ENCODE data around the gene STXBP2. TPM values are rescaled to one million over a fixed set of nuclear protein-coding genes. Genes with fewer than 3 reads are reported as not detected.

The STXBP2 gene
- total and polyA plus RNA-seq, 2 experiments from 2014 or later = 1.8 to 2.0 TPM

- in situ Hi-C loops (cut with MboI) = no loop called here
- whole genome bisulfite sequencing, 2 experiments (ENCODE audit: low coverage in 1 of 2, low lambda C conversion rate in 2 of 2, missing lambda C conversion rate in 2 of 2) = 87 to 90% methylated on average over 8 to 12 of the region's 12 CpGs
- no peak for DNase-seq
Observed at GRCh38 chr19:7631577-7631976, 5.3 kb upstream of the STXBP2 start.

GRCh38 chr19:7632340-7633203 is 4.3 kb upstream of the STXBP2 start:
- 0 out of 2 replicates have a peak, but pooled peaks cover 3% of the 10 kb centered on the region for H3K27me3 ChIP-seq (replicated peaks; ENCODE audit: insufficient read depth)
- H3K4me2 ChIP-seq (ENCODE audit: unreplicated experiment) = no peak overlapping the region
- peaks cover 42% of the 10 kb centered on the region for H3K79me2 ChIP-seq (ENCODE audit: insufficient read depth)
- H4K20me1 ChIP-seq (ENCODE audit: insufficient read depth) = no peaks in the 10 kb centered on the region
- no peaks in the 10 kb centered on the region for H3F3A ChIP-seq (ENCODE audit: insufficient read depth)
- H3K9me3 ChIP-seq (ENCODE audit: low read depth) = no peaks in the 10 kb centered on the region
- H3K9me2 ChIP-seq (ENCODE audit: insufficient read depth) = no peaks in the 10 kb centered on the region
- no peaks in the 10 kb centered on the region for H3K36me3 ChIP-seq (ENCODE audit: low read depth)
- no peak overlapping the region for H3K27ac ChIP-seq
- in situ Hi-C loops (cut with MboI) = no loop called here
- no peak overlapping the region for H3K9ac ChIP-seq
- TF ChIP-seq EZH2 (IDR thresholded peaks at IDR 0.05; ENCODE audit: insufficient read depth, poor library complexity, severe bottlenecking) (no peak), EZH2phosphoT487 (IDR thresholded peaks at IDR 0.05; ENCODE audit: insufficient read depth, low read depth) (no peak)
- DNase-seq = no peak
- peaks cover 14% of the 10 kb centered on the region for H3K4me1 ChIP-seq (ENCODE audit: insufficient read depth)
- no peak overlapping the region for H2AFZ ChIP-seq
- WGBS, 2 experiments (ENCODE audit: low coverage in 1 of 2, low lambda C conversion rate in 2 of 2, missing lambda C conversion rate in 2 of 2) = 87 to 90% methylated on average over 28 to 40 of the region's 40 CpGs
- H3K4me3 ChIP-seq = no peak overlapping the region

More at GRCh38 chr19:7631577-7631976, 5.3 kb upstream of the STXBP2 start:
- Histone ChIP-seq H3F3A (ENCODE audit: insufficient read depth) (no peaks in the 10 kb centered on the region), H3K4me3 (no peak overlapping the region), H3K4me2 (ENCODE audit: unreplicated experiment) (no peak overlapping the region), H3K9me3 (ENCODE audit: low read depth) (no peaks in the 10 kb centered on the region), H3K9me2 (ENCODE audit: insufficient read depth) (no peaks in the 10 kb centered on the region), H2AFZ (no peak overlapping the region), H3K79me2 (ENCODE audit: insufficient read depth) (peaks cover 52% of the 10 kb centered on the region), H3K4me1 (ENCODE audit: insufficient read depth) (peaks cover 14% of the 10 kb centered on the region), H3K9ac (no peak overlapping the region), H4K20me1 (ENCODE audit: insufficient read depth) (no peaks in the 10 kb centered on the region), H3K27ac (no peak overlapping the region), H3K36me3 (ENCODE audit: low read depth) (no peaks in the 10 kb centered on the region), H3K27me3 (replicated peaks; ENCODE audit: insufficient read depth) (no peaks in the 10 kb centered on the region)
- TF ChIP-seq EZH2 (IDR thresholded peaks at IDR 0.05; ENCODE audit: insufficient read depth, poor library complexity, severe bottlenecking) = no peak
- no peak for TF ChIP-seq EZH2phosphoT487 (IDR thresholded peaks at IDR 0.05; ENCODE audit: insufficient read depth, low read depth)

GRCh38 chr19:7633698-7634097 is 3.2 kb upstream of the STXBP2 start, which contains the start of gene PCP2:
Gene PCP2 (minus strand): TSS chr19:7633719. CDS start chr19:7633457, 262 bp downstream.
- no peak for TF ChIP-seq EZH2phosphoT487 (IDR thresholded peaks at IDR 0.05; ENCODE audit: insufficient read depth, low read depth)
- no peak for TF ChIP-seq EZH2 (IDR thresholded peaks at IDR 0.05; ENCODE audit: insufficient read depth, poor library complexity, severe bottlenecking)

GRCh38 chr19:7635670-7636069 is 1.2 kb upstream of the STXBP2 start:
- no peak overlapping the region for H2AFZ ChIP-seq
- no peak overlapping the region for H3K27ac ChIP-seq
- no peaks in the 10 kb centered on the region for H3F3A ChIP-seq (ENCODE audit: insufficient read depth)
- peaks cover 13% of the 10 kb centered on the region for H3K79me2 ChIP-seq (ENCODE audit: insufficient read depth)
- no peaks in the 10 kb centered on the region for H3K9me2 ChIP-seq (ENCODE audit: insufficient read depth)
- H3K4me3 ChIP-seq = no peak overlapping the region
- 0 out of 2 replicates have a peak, but pooled peaks cover 7% of the 10 kb centered on the region for H3K27me3 ChIP-seq (replicated peaks; ENCODE audit: insufficient read depth)
- H3K4me2 ChIP-seq (ENCODE audit: unreplicated experiment) = no peak overlapping the region
- in situ Hi-C loops (cut with MboI) = no loop called here
- H3K36me3 ChIP-seq (ENCODE audit: low read depth) = no peaks in the 10 kb centered on the region
- TF ChIP-seq EZH2phosphoT487 (IDR thresholded peaks at IDR 0.05; ENCODE audit: insufficient read depth, low read depth) (no peak), EZH2 (IDR thresholded peaks at IDR 0.05; ENCODE audit: insufficient read depth, poor library complexity, severe bottlenecking) (no peak)
- no peaks in the 10 kb centered on the region for H3K9me3 ChIP-seq (ENCODE audit: low read depth)
- no peak for DNase-seq
- H4K20me1 ChIP-seq (ENCODE audit: insufficient read depth) = no peaks in the 10 kb centered on the region
- H3K9ac ChIP-seq = no peak overlapping the region
- peaks cover 4% of the 10 kb centered on the region; the same call in 1 of the 2 replicates for H3K4me1 ChIP-seq (ENCODE audit: insufficient read depth)
- WGBS, 2 experiments (ENCODE audit: low coverage in 1 of 2, low lambda C conversion rate in 2 of 2, missing lambda C conversion rate in 2 of 2) = 51 to 59% methylated on average over 6 of the region's 6 CpGs

More at GRCh38 chr19:7633698-7634097, 3.2 kb upstream of the STXBP2 start, which contains the start of gene PCP2:
- Histone ChIP-seq H3K79me2 (ENCODE audit: insufficient read depth) (peaks cover 31% of the 10 kb centered on the region), H3K27me3 (replicated peaks; ENCODE audit: insufficient read depth) (0 out of 2 replicates have a peak, but pooled peaks cover 7% of the 10 kb centered on the region), H3K4me2 (ENCODE audit: unreplicated experiment) (no peak within 1 kb of the TSS), H4K20me1 (ENCODE audit: insufficient read depth) (no peaks in the 10 kb centered on the region), H3K36me3 (ENCODE audit: low read depth) (no peaks in the 10 kb centered on the region), H3K27ac (no peak within 1 kb of the TSS), H3K4me1 (ENCODE audit: insufficient read depth) (peaks cover 7% of the 10 kb centered on the region; the same call in 1 of the 2 replicates), H3K9me2 (ENCODE audit: insufficient read depth) (no peaks in the 10 kb centered on the region), H2AFZ (no peak within 1 kb of the TSS), H3K9ac (no peak within 1 kb of the TSS), H3F3A (ENCODE audit: insufficient read depth) (no peaks in the 10 kb centered on the region), H3K4me3 (no peak within 1 kb of the TSS), H3K9me3 (ENCODE audit: low read depth) (no peaks in the 10 kb centered on the region)
- no peak for DNase-seq
- WGBS, 2 experiments (ENCODE audit: low coverage in 1 of 2, low lambda C conversion rate in 2 of 2, missing lambda C conversion rate in 2 of 2) = 20 to 25% methylated on average over 2 of the region's 2 CpGs
- in situ Hi-C loops (cut with MboI) = no loop called here
